ENCODE measurements around the gene PITX2.
A peak's percentile ranks its signal among the peaks of the same experiment; 100 is the strongest.

The PITX2 gene

GRCh38 chr4:110640576-110640975, 17.7 kb upstream of the PITX2 start:
- H3K36me3 Mint-ChIP-seq (ENCODE audit: low read depth): peaks cover 8% of the 10 kb centered on the region
- H3K27ac Mint-ChIP-seq: no peak overlapping the region
- H3K27me3 Mint-ChIP-seq: peaks cover 84% of the 10 kb centered on the region
- H3K9me3 Mint-ChIP-seq: peaks cover 6% of the 10 kb centered on the region
- no peak overlapping the region for H3K4me3 Mint-ChIP-seq
- no peaks in the 10 kb centered on the region for H3K4me1 Mint-ChIP-seq (ENCODE audit: low read depth)

GRCh38 chr4:110639207-110640090, 16.6 kb upstream of the PITX2 start:
- Mint-ChIP-seq H3K36me3 (ENCODE audit: low read depth) (peaks cover 8% of the 10 kb centered on the region), H3K27me3 (peaks cover 89% of the 10 kb centered on the region), H3K27ac (no peak overlapping the region), H3K4me3 (no peak overlapping the region), H3K9me3 (peaks cover 6% of the 10 kb centered on the region), H3K4me1 (ENCODE audit: low read depth) (no peaks in the 10 kb centered on the region)

- Mint-ChIP-seq H3K27me3 (peaks cover 91% of the 10 kb centered on the region), H3K4me3 (no peak overlapping the region), H3K27ac (no peak overlapping the region), H3K4me1 (ENCODE audit: low read depth) (no peaks in the 10 kb centered on the region), H3K36me3 (ENCODE audit: low read depth) (peaks cover 8% of the 10 kb centered on the region), H3K9me3 (peaks cover 6% of the 10 kb centered on the region)
Observed at GRCh38 chr4:110638089-110638746, 15.3 kb upstream of the PITX2 start.

GRCh38 chr4:110637408-110638088, 14.7 kb upstream of the PITX2 start:
- H3K9me3 Mint-ChIP-seq: peaks cover 6% of the 10 kb centered on the region
- peak overlapping the region; percentile 7 for H3K4me3 Mint-ChIP-seq
- no peaks in the 10 kb centered on the region for H3K4me1 Mint-ChIP-seq (ENCODE audit: low read depth)
- H3K27me3 Mint-ChIP-seq: peaks cover 93% of the 10 kb centered on the region
- H3K36me3 Mint-ChIP-seq (ENCODE audit: low read depth): peaks cover 8% of the 10 kb centered on the region
- H3K27ac Mint-ChIP-seq: no peak overlapping the region

- Mint-ChIP-seq H3K4me3 (no peak overlapping the region), H3K27ac (no peak overlapping the region), H3K9me3 (peaks cover 9% of the 10 kb centered on the region)
Observed at GRCh38 chr4:110636680-110637407, 14.0 kb upstream of the PITX2 start.

GRCh38 chr4:110636171-110636679, 13.3 kb upstream of the PITX2 start:
- H3K9me3 Mint-ChIP-seq: peaks cover 10% of the 10 kb centered on the region
- peaks cover 12% of the 10 kb centered on the region for H3K36me3 Mint-ChIP-seq (ENCODE audit: low read depth)
- peaks cover 92% of the 10 kb centered on the region for H3K27me3 Mint-ChIP-seq
- no peak overlapping the region for H3K4me3 Mint-ChIP-seq
- H3K27ac Mint-ChIP-seq: no peak overlapping the region
- H3K4me1 Mint-ChIP-seq (ENCODE audit: low read depth): peaks cover 10% of the 10 kb centered on the region

More at GRCh38 chr4:110636680-110637407, 14.0 kb upstream of the PITX2 start:
- Mint-ChIP-seq H3K4me1 (ENCODE audit: low read depth) (peaks cover 5% of the 10 kb centered on the region), H3K27me3 (peaks cover 92% of the 10 kb centered on the region), H3K36me3 (ENCODE audit: low read depth) (peaks cover 11% of the 10 kb centered on the region)

- peaks cover 92% of the 10 kb centered on the region for H3K27me3 Mint-ChIP-seq
- no peak overlapping the region for H3K27ac Mint-ChIP-seq
- H3K4me1 Mint-ChIP-seq (ENCODE audit: low read depth): peaks cover 15% of the 10 kb centered on the region
- no peak overlapping the region for H3K4me3 Mint-ChIP-seq
- H3K9me3 Mint-ChIP-seq: peaks cover 15% of the 10 kb centered on the region
- H3K36me3 Mint-ChIP-seq (ENCODE audit: low read depth): peaks cover 17% of the 10 kb centered on the region
Observed at GRCh38 chr4:110635163-110635865, 12.4 kb upstream of the PITX2 start.

- H3K4me3 Mint-ChIP-seq: no peak overlapping the region
- peaks cover 91% of the 10 kb centered on the region for H3K27me3 Mint-ChIP-seq
- H3K4me1 Mint-ChIP-seq (ENCODE audit: low read depth): peaks cover 15% of the 10 kb centered on the region
- H3K9me3 Mint-ChIP-seq: peaks cover 15% of the 10 kb centered on the region
- H3K36me3 Mint-ChIP-seq (ENCODE audit: low read depth): peaks cover 17% of the 10 kb centered on the region
- H3K27ac Mint-ChIP-seq: no peak overlapping the region
Observed at GRCh38 chr4:110634350-110635162, 11.7 kb upstream of the PITX2 start.

GRCh38 chr4:110633358-110634341, 10.8 kb upstream of the PITX2 start:
- Mint-ChIP-seq H3K4me1 (ENCODE audit: low read depth) (peaks cover 15% of the 10 kb centered on the region), H3K27me3 (peaks cover 89% of the 10 kb centered on the region), H3K36me3 (ENCODE audit: low read depth) (peaks cover 12% of the 10 kb centered on the region), H3K4me3 (no peak overlapping the region), H3K9me3 (peaks cover 13% of the 10 kb centered on the region), H3K27ac (no peak overlapping the region)

GRCh38 chr4:110632506-110633357, 9.9 kb upstream of the PITX2 start:
- Mint-ChIP-seq H3K36me3 (ENCODE audit: low read depth) (peaks cover 9% of the 10 kb centered on the region), H3K27me3 (peaks cover 89% of the 10 kb centered on the region), H3K27ac (no peak overlapping the region), H3K9me3 (peaks cover 17% of the 10 kb centered on the region), H3K4me1 (ENCODE audit: low read depth) (peaks cover 15% of the 10 kb centered on the region), H3K4me3 (no peak overlapping the region)

- Mint-ChIP-seq H3K36me3 (ENCODE audit: low read depth) (peaks cover 9% of the 10 kb centered on the region), H3K27ac (peak overlapping the region; percentile 64), H3K27me3 (peaks cover 89% of the 10 kb centered on the region), H3K9me3 (peaks cover 17% of the 10 kb centered on the region), H3K4me1 (ENCODE audit: low read depth) (peaks cover 15% of the 10 kb centered on the region), H3K4me3 (peak overlapping the region; percentile 60)
Observed at GRCh38 chr4:110631584-110632505, 9.0 kb upstream of the PITX2 start.

All from stimulated activated naive CD8-positive, alpha-beta T cell treated with anti-CD3 and anti-CD28 coated beads, Interleukin-15, Interleukin-2, amounts not matched to agents 100 ng/mL and 50 ng/mL, for 24 hours (primary cell).